Activated T-cell treated with anti-CD3 and anti-CD28 coated beads, Interleukin-2, amount 50 U/mL, for 4 hours (primary cell): ENCODE data around the gene WWC2. TPM values are rescaled to one million over a fixed set of nuclear protein-coding genes. Genes with fewer than 3 reads are reported as not detected.
"Not testable (repeated sequence)": the region's sequence is repeated elsewhere in the genome, so short reads cannot be mapped to it uniquely, and the experiment has no call there.

Experiments used
- ATAC-seq, 2 donors: fragments of 200-7000 bp; cut with Tn5 transposase; one replicate each; pipeline ENCODE4 v1.10.0; 2021
- DNase-seq: peaks from one replicate; pipeline ENCODE4 v3.0.0-alpha.2; 2020
- H3K27me3 Mint-ChIP-seq: one replicate; pipeline ENCODE4 v1.8.0; 2021; ENCODE audit warnings: low read depth, mixed read lengths
- H3K36me3 Mint-ChIP-seq: one replicate; pipeline ENCODE4 v1.8.0; 2022; ENCODE audit warnings: mixed read lengths; ENCODE audit not compliant: insufficient read depth
- H3K4me1 Mint-ChIP-seq: one replicate; pipeline ENCODE4 v1.8.0; 2021; ENCODE audit warnings: low read depth, mixed read lengths
- H3K4me3 Mint-ChIP-seq: one replicate; pipeline ENCODE4 v1.8.0; 2021; ENCODE audit warnings: mild to moderate bottlenecking, moderate library complexity, mixed read lengths
- H3K9me3 Mint-ChIP-seq: one replicate; pipeline ENCODE4 v1.8.0; 2021; ENCODE audit warnings: mixed read lengths
- total RNA-seq, 3 donors: library from RNA; stranded (reverse); gene quantifications; one replicate each; pipeline ENCODE4 v1.2.1, GENCODE V29; 2021

Gene WWC2
- total RNA-seq, 3 donors from 2014 or later: 5.6 to 7.8 (median 6.9) TPM

DNA sequence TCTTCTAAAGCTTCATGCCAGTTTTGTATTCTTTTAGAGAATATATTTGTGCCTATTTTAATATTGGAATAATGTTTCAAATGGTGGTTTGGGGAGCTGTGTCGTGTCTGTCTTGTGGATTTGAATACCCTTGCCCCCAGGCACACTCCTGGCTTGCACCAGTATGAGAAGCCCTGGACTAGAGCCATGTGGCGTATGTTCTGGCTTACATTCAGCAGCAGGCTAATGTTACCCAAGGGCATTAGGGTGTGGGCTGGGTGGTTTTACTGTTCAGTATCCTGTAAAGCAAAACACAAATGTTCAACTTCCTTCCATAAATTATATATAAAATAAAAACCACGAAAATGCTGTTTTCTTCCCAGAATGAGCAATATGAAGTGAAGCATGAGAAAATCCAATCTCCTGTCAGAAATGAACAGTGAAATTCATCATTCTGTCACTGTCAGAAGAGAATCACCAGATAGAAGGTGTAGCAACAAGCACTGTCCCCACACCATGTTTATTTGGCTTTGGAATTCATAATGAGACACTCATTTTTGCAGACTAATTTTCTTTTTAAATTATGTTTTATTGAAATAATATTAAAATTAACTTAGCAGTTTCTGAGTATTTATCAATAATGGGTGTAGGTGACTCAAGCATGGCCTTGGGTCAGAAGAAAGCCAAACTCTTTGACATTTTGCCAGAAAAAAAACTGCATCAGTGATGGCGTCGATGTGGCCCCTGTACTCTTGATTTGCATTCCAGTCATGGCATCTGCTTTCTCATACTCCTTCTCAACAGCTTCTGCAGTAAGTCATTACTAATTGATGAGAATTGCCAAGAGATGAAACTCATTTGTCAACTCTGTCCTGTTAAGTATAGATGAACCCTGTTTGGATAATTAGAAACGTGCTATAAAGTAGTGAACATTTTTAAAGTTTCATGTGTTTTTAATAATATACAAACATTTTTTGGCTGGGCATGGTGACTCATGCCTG is 43.8 kb downstream of the WWC2 start:
- peaks cover 1% of the 10 kb centered on the region for H3K27me3 Mint-ChIP-seq
- no peaks in the 10 kb centered on the region for H3K9me3 Mint-ChIP-seq
- ATAC-seq (no peak), DNase-seq (no peak)
- no peak overlapping the region for H3K4me3 Mint-ChIP-seq
- H3K36me3 Mint-ChIP-seq: no peaks in the 10 kb centered on the region
- peaks cover 6% of the 10 kb centered on the region for H3K4me1 Mint-ChIP-seq

DNA sequence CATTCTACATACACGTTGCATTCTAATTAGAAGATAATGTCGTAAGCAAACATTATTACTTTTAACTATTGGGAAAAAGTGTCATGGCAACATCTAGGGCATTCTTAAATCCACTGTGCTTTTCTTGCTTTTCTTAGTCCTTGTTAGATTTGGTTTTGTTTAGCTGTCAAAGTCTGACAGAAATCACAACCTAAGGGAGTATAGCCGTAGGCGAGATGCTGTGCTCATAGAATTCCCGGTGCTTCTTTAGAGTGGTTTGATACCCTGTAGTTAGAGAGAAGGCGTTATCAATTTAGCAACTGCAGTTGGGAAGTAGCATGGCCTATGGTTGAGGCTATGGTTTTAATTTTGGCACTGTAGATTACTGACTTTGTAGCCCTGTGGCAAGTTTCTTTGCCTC is 45.7 kb downstream of the WWC2 start:
- no peaks in the 10 kb centered on the region for H3K9me3 Mint-ChIP-seq
- no peaks in the 10 kb centered on the region for H3K36me3 Mint-ChIP-seq
- DNase-seq (no peak), ATAC-seq (no peak)
- peaks cover 6% of the 10 kb centered on the region for H3K4me1 Mint-ChIP-seq
- H3K27me3 Mint-ChIP-seq: peaks cover 1% of the 10 kb centered on the region
- no peak overlapping the region for H3K4me3 Mint-ChIP-seq

DNA sequence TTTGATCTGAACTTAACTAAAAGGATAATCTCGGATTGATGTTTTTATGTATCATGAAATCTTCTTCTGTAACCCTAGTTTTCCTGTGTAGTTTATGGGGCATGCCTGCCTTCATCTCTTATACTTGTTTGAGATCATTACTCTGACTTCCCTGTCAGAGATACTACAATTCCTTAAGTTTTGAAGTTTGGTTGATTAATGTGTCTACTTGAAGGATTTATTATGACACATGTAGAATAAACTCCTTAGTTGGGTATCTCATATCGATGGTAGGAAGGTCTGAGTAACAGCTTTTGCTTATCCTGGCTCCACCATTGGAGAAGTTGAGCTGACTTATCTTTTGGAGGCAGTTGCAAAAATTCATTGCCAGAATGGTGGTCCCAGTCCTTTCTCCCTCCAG is 46.7 kb downstream of the WWC2 start:
- Mint-ChIP-seq H3K27me3 (peaks cover 1% of the 10 kb centered on the region), H3K9me3 (no peaks in the 10 kb centered on the region), H3K4me1 (peaks cover 6% of the 10 kb centered on the region), H3K4me3 (no peak overlapping the region), H3K36me3 (no peaks in the 10 kb centered on the region)
- ATAC-seq: no peak
- DNase-seq: no peak

DNA sequence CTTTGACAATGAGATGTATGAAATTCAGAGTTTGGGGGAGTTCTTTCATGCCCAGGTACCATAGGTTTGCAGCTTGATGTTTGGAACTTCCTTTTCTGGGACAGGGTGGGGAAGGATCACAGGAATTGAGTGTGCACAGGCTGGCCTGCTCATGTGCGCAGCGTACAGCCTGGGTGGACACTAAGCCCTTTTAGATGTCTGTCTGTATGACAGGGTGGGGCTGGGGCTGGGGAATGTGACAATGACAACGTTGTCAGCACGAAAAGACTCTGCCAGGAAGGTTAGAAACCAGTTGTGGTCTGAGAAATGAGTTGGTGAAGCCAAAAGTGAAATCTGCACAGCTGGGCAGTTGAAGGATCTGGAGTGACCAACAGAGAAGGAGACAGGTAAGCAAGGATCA is 47.4 kb downstream of the WWC2 start:
- no peaks in the 10 kb centered on the region for H3K9me3 Mint-ChIP-seq
- peaks cover 6% of the 10 kb centered on the region for H3K4me1 Mint-ChIP-seq
- H3K36me3 Mint-ChIP-seq: no peaks in the 10 kb centered on the region
- peaks cover 1% of the 10 kb centered on the region for H3K27me3 Mint-ChIP-seq
- no peak overlapping the region for H3K4me3 Mint-ChIP-seq
- DNase-seq: no peak
- no peak for ATAC-seq

DNA sequence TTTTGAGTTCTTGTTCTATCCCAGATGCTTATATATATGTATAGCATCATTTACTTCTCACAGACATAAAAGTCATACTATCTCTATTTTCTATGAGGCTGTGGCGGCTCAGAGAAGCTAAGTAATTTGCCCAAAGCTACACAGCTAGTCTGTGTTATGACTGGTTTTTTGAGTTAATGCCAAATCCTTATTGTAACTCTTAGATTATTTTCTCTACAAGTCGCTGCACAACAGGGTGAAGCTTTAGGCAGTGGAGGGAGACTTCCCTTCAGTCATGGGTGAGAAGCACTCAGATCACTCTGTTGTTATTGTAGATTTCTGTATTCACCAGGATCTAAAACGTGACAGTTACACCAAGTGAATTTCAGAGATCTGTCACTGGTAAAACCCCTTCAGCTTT is 48.1 kb downstream of the WWC2 start:
- Mint-ChIP-seq H3K27me3 (no peaks in the 10 kb centered on the region), H3K4me1 (peaks cover 6% of the 10 kb centered on the region), H3K36me3 (no peaks in the 10 kb centered on the region), H3K9me3 (no peaks in the 10 kb centered on the region), H3K4me3 (no peak overlapping the region)
- ATAC-seq: no peak
- DNase-seq: no peak

DNA sequence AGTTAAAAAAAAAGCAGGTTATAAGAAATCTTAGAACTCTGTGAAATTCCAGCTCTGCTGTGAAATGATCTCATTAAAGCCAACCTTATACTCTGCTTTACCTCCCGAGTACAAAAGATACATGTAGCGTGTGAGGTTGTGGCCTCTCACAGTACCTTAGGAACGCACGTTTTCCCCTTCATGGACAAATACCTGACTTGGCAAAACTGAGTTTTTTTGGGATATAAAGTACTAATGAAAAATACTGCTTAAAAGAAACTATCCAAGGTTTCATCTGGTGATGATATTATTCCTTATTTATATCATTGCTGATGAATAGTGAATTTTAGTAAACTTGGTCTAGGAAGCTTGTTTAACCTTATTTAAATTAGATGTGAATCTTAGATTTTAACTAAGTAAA is 48.9 kb downstream of the WWC2 start:
- Mint-ChIP-seq H3K27me3 (no peaks in the 10 kb centered on the region), H3K4me3 (no peak overlapping the region), H3K4me1 (peaks cover 2% of the 10 kb centered on the region), H3K36me3 (no peaks in the 10 kb centered on the region), H3K9me3 (no peaks in the 10 kb centered on the region)
- no peak for ATAC-seq
- DNase-seq: no peak

DNA sequence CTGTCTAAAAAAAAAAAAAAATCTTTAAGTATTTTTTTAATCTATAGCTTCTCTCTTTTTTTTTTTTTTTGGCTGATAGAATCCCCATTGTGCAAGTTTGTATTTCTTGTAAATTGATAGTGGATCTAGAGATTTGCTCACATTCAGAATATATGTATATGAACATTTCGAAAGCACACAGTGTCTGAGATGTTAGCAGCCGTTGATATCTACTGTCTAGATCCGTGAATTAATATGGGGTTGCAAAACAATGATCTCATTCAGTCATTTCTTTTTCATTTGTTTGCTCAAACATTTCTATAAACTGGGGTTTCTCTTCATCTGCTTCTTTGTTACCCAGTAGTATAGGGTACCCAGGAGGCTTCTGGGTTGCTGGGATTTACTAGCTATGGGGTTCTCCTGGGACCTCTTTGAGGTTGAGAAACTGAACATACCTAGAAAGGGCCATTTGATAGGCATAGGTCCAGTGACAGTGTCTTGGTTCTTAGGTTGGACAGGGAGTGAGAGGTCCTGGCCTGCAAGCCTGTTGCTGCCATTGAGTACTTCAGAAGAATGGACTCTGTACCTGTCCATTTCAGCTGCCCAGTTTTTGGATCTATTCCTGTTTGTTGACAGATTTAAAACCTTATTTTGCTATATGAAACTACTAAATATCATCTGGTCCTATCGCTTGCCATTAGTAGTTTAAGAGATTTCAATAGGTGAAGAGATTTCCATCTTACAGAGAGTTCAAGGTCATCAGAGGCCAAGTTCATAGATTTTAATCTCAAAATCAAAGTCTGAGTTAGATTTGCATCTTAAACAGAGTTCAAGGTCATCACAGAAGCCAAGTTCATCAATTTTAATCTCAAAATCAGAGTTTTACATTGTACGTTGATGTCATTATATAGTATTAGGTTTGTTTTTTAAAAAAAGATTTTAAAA is 50.8 kb downstream of the WWC2 start:
- H3K4me1 Mint-ChIP-seq: no peaks in the 10 kb centered on the region
- DNase-seq: no peak
- ATAC-seq: no peak

DNA sequence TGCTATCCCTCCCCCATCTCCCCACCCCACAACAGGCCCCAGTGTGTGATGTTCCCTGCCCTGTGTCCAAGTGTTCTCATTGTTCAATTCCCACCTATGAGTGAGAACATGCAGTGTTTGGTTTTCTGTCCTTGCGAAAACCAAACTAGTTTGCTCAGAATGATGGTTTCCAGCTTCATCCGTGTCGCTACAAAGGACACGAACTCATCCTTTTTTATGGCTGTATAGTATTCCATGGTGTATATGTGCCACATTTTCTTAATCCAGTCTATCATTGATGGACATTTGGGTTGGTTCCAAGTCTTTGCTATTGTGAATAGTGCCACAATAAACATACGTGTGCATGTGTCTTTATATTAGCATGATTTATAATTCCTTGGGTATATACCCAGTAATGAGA is 51.6 kb downstream of the WWC2 start:
- not testable (repeated sequence) for H3K9me3 Mint-ChIP-seq, DNase-seq

More for the DNA sequence above, 50.8 kb downstream of the WWC2 start:
- Mint-ChIP-seq H3K4me3 (no peak overlapping the region), H3K9me3 (no peaks in the 10 kb centered on the region), H3K36me3 (no peaks in the 10 kb centered on the region), H3K27me3 (no peaks in the 10 kb centered on the region)

DNA sequence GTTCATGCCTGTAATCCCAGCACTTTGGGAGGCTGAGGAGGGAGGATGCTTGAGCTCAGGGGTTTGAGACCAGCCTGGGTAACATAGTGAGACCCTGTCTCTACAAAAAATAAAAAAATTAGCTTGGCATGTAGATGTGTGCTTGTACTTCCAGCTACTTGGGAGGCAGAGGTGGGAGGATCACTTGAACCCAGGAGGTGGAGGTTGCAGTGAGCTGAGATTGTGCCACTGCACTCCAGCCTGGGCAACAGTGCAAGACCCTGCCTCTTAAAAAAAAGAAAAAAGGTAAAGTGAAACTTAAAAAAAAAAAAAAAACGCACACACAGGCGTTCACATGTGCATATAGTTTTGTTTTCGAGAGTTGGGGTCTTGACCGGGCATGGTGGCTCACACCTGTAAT is 53.2 kb downstream of the WWC2 start:
- ATAC-seq, H3K36me3 Mint-ChIP-seq, H3K27me3 Mint-ChIP-seq, H3K9me3 Mint-ChIP-seq, H3K4me1 Mint-ChIP-seq, H3K4me3 Mint-ChIP-seq, DNase-seq: not testable (repeated sequence)

More for the DNA sequence above, 51.6 kb downstream of the WWC2 start:
- not testable (repeated sequence) for H3K36me3 Mint-ChIP-seq, H3K4me3 Mint-ChIP-seq, H3K4me1 Mint-ChIP-seq, ATAC-seq, H3K27me3 Mint-ChIP-seq

DNA sequence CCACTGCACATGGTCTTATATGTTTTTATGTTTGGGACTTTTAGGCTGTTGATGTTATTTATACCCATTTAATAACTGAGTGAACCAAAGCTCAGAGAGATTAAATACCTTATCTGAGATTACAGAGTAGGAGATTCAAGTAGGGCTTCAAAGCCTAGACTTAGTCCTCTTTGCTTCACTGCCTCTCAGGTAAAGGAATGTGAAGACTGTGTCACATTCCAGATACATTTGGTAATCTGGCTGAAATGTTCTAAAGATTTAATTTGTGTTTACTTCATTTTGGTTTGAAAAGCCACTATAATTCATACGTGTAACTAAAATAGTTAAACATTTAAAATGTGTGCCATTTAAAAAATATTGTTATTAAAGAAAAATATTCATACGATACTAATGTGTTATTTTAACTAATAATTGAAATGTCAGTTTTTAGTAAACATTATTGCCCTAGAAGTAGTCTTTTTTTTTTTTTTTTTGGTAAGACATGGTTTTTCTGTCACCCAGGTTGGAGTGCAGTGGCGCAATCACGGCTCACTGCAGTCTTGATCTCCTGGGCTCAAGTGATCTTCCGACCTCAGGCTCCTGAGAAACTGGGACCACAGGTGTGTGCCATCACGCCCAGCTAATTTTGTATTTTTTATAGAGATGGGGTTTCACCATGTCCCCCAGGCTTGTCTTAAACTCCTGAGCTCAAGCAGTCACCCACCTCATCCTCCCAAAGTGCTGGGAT is 54.3 kb downstream of the WWC2 start:
- no peak for DNase-seq
- H3K27me3 Mint-ChIP-seq: no peaks in the 10 kb centered on the region
- H3K36me3 Mint-ChIP-seq: no peaks in the 10 kb centered on the region

DNA sequence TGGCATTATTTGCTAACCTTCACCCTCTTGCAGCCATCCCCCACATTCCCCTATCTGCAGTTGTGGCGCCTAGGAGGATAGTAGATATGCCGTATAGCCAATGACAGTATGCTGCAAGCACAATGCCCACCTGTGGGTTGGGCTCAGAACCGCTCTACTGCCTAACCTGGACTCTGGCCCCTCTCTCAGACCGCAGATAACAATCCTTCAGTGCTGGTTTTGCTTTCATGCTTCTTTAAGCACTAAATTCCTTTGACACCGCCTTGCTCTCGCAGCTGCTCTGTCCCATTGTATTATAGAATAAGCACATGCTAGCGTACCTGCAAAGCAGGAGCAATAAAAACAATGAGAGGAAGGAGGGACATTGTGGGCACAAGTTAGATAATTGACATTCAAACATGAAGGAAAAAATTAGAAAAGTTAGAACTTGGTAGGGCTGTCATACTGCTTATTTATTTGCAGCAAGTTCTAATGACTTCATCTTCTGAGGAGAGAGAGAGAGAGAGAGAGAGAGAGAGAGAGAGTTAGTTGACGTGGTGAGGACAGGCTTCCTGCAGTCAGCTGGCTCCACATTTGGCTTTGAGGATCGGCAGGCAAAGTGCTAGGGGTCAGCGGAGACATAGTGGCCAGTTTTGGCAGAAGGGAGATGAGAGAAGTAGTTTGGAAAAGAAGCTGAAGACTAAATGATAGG is 55.8 kb downstream of the WWC2 start:
- Mint-ChIP-seq H3K27me3 (no peaks in the 10 kb centered on the region), H3K36me3 (no peaks in the 10 kb centered on the region), H3K9me3 (no peaks in the 10 kb centered on the region), H3K4me3 (no peak overlapping the region), H3K4me1 (no peaks in the 10 kb centered on the region)
- DNase-seq (no peak), ATAC-seq (no peak)

More for the DNA sequence above, 54.3 kb downstream of the WWC2 start:
- Mint-ChIP-seq H3K9me3 (no peaks in the 10 kb centered on the region), H3K4me3 (no peak overlapping the region), H3K4me1 (no peaks in the 10 kb centered on the region)
- ATAC-seq: no peak

DNA sequence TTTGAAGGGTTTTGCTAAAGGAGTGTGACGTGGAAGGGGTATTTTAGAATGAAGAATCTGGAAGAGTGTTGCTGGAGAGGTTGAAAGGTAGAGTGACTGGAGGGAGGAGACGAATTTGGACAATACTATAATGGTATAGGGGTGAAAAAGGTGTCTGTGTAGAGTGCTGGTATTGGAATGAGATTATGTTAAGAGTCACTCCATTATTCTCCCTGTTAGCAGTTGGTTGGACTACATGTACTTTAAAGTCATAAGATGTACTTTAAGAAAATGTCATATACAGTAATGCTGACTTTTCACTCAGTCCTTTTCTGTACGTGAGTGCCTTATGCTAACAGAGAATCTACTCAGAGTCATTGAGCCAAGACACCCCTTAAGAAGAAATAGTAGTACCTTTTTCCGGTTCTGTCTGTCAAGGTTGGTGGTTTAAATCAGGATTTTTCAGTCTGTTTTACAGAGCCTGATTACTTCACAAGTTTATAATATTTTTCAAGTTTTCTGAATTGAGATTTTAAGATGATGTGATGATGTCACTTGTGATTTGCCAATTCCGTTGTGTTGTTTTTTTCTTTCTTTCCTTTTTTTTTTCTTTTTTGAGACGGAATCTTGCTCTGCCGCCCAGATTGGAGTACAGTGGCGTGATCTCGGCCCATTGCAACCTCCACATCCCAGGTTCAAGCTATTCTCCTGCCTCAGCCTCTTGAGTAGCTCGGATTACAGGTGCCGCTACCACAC is 56.6 kb downstream of the WWC2 start:
- H3K36me3 Mint-ChIP-seq: no peaks in the 10 kb centered on the region
- DNase-seq (no peak), ATAC-seq (no peak)
- peaks cover 2% of the 10 kb centered on the region for H3K4me1 Mint-ChIP-seq
- H3K27me3 Mint-ChIP-seq: no peaks in the 10 kb centered on the region
- H3K4me3 Mint-ChIP-seq: no peak overlapping the region
- no peaks in the 10 kb centered on the region for H3K9me3 Mint-ChIP-seq

DNA sequence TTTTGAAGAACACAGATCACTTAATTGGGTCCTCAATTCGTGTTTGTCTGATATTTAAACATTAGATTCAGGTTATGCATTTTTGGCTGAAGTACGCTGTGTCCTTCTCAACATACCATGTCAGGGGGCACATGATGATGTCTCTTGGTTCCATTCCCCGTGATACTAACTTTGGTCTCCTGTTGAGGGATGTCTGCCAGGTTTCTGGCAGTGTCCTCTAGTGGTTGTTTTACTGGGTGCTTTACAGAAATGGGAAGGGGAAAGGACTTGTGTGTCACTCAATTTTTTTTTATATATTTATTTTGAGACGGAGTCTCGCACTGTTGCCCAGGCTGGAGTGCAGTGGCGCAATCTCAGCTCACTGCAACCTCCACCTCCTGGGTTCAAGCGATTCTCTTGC is 58.2 kb downstream of the WWC2 start:
- Mint-ChIP-seq H3K9me3 (no peaks in the 10 kb centered on the region), H3K4me3 (no peak overlapping the region), H3K4me1 (peaks cover 2% of the 10 kb centered on the region), H3K27me3 (no peaks in the 10 kb centered on the region), H3K36me3 (no peaks in the 10 kb centered on the region)
- DNase-seq: no peak
- no peak for ATAC-seq
